GM19455 (cell line): ENCODE measurements around the gene MAGI1.
"Not testable (repeated sequence)": the region's sequence is repeated elsewhere in the genome, so short reads cannot be mapped to it uniquely, and the experiment has no call there.

Source experiments
- ATAC-seq: cut with Tn5 transposase; IDR thresholded peaks from one replicate; pipeline ENCODE4 v1.9.1; 2021; ENCODE audit not compliant: unreplicated experiment

MAGI1 gene

GRCh38 chr3:65914740-65915367, 123.9 kb downstream of the MAGI1 start:
- ATAC-seq: no peak

- no peak for ATAC-seq
These were observed 124.5 kb downstream of the MAGI1 start for GRCh38 chr3:65914032-65914739.

GRCh38 chr3:65912647-65913046, 126.1 kb downstream of the MAGI1 start:
- ATAC-seq: no peak

- ATAC-seq: no peak
These were observed 130.1 kb downstream of the MAGI1 start for GRCh38 chr3:65908588-65908987.

- no peak for ATAC-seq
These were observed 131.2 kb downstream of the MAGI1 start for GRCh38 chr3:65907232-65908130.

GRCh38 chr3:65905771-65906170, 132.9 kb downstream of the MAGI1 start:
- ATAC-seq: no peak

GRCh38 chr3:65904016-65904415, 134.7 kb downstream of the MAGI1 start:
- ATAC-seq: no peak

GRCh38 chr3:65902304-65902793, 136.4 kb downstream of the MAGI1 start:
- no peak for ATAC-seq

GRCh38 chr3:65901226-65901625, 137.5 kb downstream of the MAGI1 start:
- ATAC-seq: no peak

- no peak for ATAC-seq
These were observed 139.5 kb downstream of the MAGI1 start for GRCh38 chr3:65899226-65899625.

- no peak for ATAC-seq
These were observed 141.0 kb downstream of the MAGI1 start for GRCh38 chr3:65897766-65898165.

GRCh38 chr3:65896321-65896720, 142.4 kb downstream of the MAGI1 start:
- ATAC-seq: no peak

- no peak for ATAC-seq
These were observed 143.9 kb downstream of the MAGI1 start for GRCh38 chr3:65894679-65895453.

GRCh38 chr3:65894126-65894525, 144.6 kb downstream of the MAGI1 start:
- no peak for ATAC-seq

GRCh38 chr3:65893631-65894030, 145.1 kb downstream of the MAGI1 start:
- no peak for ATAC-seq

GRCh38 chr3:65891477-65891876, 147.2 kb downstream of the MAGI1 start:
- ATAC-seq: not testable (repeated sequence)

- no peak for ATAC-seq
These were observed 148.4 kb downstream of the MAGI1 start for GRCh38 chr3:65890328-65890727.

GRCh38 chr3:65889707-65890099, 149.0 kb downstream of the MAGI1 start:
- no peak for ATAC-seq

- no peak for ATAC-seq
These were observed 149.6 kb downstream of the MAGI1 start for GRCh38 chr3:65888980-65889706.

GRCh38 chr3:65888196-65888595, 150.5 kb downstream of the MAGI1 start:
- no peak for ATAC-seq
